DMS114 treated with DMSO at 0.1 percent for 48 hours (cell line): ENCODE results near the gene ATP4B.

Experiments
- DNase-seq: peaks from one replicate; lab custom pipeline; 2025; ENCODE audit not compliant: unreplicated experiment; lab: John Stamatoyannopoulos, UW

Gene ATP4B

DNA sequence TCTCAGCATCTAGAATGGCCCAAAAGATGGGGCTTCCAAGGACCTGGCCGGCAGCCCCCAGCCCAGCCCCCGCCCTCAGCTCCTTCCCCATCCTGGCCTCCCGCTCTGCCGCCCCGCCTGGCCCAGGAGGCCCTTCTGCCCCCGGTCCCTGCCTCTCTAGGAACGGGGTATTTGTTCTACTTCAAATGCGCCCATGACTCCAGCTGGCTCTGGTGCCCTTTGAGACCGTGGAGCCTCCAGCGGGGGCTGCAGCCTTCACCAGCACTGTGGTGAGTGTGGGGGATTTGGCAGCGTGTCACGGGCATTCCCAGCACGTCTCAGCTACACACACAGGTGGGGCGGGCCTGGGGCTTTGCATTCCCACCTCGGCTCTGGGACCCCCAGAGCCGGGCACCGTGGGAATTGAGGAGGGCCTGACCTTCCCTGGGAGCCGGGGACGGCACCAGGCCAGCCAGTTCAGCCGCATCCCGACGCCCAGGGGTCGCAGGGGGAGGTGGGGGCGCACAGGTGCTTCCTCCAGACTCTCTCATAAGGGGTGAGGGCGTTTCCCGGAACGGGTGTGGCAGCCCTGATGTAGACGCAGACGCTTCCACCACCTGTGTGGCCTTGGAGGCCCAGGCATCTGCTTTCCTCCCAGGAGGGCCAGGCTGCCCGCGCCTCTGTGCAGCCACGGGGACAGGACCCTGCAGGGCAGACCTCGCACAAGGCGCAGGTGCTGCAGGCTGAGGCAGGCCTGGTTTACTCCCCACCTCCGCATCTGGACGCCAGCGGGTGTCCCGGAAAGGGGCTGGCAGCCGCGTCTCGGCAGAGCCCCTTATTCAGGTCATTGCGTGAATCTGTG lies 947 bp downstream of the ATP4B start:
- no peak for DNase-seq

DNA sequence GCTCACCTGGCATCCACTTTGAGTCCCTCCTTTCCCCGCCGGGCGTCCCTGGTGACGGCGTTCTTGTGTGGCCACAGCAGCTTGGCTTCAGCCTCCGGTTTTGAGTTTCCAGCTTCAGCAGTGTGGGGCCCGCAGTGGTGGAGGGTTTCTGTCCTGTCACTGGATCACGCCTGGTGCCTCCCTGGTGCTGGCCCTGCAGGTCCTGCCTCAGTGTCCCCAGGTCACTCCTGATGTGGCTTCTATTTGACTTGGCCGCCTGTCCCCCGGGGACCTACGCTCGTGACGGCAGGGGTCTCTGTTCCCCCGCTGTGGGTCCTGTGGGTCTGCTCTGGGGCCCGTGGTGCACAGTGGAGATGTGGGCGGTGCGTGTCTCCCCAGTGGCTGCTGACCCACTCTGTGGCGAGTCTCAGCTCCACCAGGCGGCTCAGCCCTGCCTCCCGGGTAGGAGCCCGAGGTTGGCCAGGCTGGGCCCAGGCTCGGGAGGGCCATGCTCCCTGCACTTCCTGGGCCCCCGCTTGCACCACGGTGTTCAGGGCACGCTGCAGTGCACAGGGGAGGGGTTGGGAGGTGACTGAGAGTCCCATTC lies 1.9 kb downstream of the ATP4B start:
- DNase-seq, result no peak

DNA sequence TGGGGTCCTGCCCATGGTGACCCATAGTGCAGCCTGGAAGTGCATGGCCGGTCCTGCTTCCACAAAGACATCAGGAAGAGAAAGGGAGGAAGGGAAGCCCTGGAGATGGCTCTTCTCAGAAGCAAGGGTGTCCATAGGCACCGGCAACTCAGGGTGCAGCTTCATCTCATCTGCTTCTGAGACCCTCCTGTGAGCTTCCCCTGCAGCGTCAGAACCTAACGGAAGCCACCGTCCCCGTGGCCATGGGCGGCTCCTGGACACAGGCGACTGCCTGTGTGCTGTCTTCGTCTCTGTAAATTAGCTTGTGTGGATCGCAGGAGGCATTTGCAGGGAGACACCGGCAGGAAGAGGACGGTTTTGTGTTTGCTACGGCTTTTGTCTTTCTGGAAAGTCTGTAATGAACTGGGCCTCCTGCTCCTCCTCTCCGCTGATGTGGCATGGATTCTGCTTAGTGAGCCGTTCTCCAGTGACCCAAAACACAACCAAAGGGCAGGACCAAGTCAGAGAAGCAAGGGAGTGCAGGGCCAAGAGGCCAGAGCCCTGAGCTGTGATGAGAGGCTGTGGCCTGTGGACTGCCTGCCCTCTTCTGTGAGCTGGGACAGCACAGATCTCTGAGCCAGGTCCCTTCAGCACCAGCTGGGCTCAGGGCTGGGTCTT lies 2.5 kb downstream of the ATP4B start:
- DNase-seq, result no peak

DNA sequence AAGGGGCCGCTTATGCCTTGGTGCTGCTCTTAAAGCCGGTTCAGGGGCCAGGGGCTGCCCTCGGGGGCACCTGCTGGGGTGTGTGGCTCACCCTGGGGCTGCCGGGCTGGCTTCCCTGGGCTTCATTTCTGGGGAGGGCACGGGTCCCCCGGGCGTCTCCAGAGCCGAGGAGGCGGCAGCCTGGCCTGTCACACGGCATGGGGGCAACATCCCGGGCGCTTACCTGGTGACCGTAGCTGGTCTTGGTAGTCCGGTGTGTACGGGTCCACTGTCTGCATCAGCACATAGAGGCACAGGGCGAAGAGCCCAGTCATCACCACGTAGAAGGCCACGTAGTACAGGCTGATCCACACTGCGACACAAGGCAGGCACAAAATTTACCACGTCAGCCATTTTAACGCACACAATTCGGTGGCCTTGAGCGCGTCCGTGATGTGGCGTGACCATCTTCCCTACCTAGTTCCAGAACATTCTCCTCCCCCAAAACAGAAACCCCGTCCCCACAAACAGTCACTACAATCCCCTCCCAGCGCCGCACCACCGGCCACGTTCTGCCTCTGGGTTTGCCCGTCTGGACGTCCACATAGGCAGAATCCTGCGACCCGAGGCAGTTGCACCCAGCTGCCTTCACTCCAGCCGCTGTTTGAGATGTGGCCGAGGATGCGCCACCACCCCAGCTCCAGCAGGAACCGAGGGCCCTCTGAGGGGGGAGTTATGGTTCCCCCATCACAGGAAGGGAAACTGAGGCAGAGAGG lies 3.2 kb downstream of the ATP4B start:
- no peak for DNase-seq

DNA sequence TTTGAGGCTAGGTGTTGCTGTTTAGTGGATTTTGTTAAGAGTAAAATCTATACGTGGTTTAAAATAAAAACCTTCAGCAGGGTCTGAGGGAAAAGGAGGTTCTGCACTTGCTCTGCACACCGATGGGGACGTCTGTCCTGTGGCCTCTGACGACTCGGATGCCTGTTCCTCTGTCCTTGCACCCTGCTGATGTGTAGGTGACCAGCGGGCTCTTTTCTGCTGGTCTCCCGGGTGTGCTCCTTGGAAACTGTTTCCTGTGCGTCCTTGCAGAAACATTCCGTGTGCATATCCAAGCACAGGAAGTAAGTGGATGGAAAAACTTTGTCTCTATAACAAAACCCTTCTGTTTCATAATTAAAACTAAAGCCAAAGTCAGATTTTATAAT lies 3.8 kb downstream of the ATP4B start:
- DNase-seq, result no peak

DNA sequence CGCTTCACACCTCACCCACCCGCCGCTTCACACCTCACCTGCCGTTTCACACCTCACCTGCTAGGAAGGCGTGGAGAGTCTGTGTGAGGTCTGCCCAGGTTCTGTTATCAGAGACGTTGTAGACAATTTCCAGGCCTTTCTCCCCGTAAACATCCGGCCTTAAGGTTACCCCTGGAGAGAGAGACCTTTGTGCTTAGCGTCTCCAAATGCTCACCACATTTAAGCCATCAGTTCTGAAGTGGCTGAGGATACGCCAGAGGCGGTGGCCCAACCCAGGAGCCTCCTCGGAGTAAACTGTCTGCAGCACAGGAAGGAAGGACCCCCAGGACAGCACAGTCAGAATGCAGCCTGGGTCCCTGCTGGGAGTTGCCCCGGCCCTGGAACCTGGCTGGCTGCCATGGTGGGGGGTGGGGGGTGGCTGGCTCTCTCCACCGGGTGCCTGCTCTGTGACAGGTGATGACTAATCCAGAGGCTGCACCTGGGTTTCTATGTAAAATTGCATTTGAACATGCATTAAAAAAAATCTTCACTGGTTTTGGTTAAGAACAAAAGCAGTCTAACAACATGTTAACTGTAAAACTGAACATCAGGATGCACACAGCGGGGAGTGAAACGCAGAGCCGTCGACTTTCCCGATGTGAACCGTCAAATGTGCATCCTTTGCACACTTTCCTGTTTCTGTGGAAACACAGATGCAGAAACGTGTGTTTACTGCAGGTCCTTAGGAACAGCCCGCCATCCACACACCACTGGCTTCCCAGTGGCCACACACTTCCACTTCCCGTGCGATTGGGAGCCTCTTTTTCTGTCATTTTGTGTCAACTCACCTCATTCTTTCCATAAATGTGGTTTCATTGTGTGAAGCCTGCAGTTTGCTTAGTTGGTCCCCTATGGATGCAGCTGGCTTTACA lies 4.5 kb downstream of the ATP4B start:
- no peak for DNase-seq

DNA sequence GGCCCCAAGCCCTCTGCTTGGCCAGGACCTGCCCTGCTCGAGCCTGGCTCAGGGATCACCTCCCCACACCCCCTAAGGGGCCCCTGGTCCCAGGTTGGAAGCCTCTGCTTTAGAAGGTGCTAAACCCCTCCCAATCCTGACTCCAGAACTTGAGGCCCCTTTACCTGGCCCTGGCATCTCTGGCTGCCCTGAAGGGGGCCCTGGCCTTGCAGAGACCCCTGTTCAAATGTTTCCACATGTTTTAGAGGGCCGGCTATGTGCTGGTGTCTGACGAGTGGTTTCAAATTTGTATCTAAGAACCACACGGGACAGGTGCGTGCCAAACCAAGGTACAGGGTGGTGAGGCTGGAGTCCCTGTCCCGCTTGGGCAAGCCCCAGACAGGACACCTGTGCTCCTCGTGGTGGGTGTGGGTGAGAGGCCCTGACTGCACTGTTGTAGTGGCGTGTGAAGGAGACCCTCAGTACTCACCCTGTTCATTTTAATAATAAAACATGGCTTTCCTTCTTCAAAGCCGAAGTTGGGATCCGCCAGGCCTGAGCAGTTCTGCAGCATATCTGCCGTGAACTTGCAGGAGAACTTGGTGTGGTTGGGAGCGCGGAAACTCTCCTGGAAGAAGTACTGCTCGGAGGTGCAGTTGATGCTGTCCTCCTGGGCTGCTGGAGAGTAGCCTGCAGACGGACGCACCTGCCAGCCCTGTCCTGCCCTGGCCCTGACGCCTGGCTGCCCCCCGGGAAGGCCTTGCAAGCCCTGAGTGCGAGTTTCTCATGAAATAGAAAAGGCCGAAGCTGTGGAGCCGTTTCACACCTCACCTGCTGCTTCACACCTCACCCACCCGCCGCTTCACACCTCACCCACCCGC lies 5.4 kb downstream of the ATP4B start:
- no peak for DNase-seq

DNA sequence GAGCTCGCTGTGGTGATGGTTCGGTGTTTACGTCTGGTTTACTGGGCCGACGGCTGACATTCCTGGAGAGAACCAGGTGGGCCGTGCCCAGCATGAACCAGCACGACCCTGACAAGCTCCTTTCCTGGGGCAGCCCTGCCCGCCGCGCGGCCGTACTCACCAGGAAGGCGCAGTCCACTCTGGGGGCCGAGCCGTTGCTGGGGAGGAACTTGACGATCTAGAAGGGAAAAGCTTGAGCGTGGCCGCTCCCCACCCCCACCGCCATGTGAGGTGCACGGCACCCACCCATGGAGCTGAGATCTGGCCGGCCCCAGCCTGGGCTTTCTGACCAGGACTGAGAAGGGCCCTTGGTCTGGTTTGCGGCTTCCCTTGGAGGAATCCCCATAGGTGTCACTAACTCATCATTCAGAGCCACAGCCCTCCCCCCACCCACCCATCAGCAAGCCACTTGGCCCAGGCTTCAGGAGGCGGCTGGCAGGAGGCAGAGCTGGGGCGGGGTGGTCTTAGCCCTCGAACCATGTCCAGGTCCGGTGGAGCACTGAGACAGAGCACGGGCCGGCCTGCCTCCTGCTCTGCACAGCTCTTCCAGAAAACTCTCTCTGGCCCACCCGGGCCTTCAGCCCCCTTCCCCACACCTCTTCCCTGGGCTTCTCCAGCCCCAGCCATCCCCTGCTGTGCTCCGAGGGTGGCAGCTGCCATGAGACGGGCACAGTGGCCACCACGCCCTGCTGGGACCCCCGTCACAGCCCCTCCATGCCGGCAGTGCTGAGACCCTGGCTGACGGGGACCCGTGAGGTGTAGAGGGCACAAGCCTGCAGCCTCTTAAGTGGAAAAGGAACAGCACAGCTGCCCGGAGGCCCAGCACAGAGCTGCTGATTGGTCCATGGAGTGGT lies 6.2 kb downstream of the ATP4B start:
- DNase-seq, result no peak

DNA sequence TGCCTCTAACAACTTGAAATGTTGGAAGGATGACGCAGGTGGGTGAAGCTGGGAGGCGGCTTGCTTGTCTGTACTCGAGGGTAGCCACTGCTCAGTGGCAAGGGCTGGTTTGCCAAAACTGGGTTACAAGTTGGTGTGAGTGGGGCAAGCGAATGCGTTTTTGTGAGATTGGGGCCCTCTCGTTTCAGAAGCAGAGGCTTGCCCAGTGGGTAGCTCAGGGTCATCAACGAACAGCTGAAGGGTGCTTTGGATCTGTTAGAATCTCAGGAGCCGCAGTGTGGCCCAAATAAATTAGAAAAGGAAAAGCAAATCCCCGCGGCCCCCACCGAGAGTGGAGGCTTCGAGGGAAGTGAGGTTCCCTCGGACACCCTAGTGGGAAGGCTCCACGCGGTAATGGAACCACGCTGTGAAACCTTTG lies 7.3 kb downstream of the ATP4B start:
- DNase-seq, result no peak

DNA sequence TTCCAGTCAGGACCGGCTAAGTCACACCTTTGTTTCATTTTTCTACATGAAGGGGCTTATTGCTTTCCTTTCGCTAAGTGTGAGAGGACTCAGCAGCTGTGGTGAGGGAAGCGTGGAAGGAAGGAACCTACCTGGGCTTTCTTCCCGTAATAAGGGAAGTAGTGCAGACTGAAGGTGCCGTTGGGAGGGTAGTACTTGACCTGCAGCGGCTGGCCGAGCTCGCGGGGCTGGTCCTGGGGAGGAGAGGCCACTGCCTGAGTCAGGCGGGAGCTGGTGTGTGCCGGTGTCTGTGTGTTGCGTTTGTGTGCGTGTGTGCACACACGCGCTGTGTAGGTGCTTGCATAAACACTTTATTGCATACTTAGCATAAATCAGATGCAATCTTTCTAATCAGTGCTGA lies 7.7 kb downstream of the ATP4B start:
- DNase-seq, result no peak

DNA sequence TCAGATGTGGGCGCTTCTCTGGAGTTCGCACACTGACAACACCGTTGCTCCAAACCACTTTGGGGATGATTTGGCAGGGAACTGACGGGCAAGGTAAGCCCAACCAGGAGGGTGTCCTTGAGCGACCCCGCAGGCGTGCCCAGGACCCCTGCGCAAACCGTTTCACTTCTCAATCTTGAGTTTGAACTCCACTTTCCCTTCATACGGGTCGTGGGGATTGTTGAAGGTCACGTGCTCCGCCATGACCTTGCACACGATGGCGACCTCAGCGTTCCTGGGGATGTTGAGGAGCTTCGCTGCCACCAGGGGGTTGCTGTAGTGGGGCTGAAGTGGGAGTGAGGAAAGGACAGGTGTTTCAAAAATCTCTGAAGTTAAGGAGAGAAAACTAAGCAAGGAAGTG lies 8.8 kb downstream of the ATP4B start:
- no peak for DNase-seq

DNA sequence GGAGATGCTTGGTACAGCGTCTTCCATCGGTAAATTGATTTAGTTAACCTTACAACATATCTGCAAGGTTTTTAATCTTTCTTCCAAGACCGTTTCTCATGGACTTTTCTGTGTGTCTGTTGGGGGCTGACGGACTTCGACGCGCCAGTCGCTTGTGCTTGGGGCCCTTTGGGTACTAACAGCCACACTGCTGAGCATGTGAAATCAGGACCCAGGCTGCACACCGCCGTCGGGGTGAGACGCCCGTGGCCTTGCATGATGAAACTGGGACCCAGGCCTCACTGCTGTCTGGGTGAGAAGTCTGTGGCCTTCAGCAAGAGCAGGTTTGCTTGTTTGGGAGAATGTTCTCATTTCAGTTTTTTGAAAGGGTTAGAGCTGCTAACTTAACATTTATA lies 9.8 kb downstream of the ATP4B start:
- DNase-seq, result no peak

DNA sequence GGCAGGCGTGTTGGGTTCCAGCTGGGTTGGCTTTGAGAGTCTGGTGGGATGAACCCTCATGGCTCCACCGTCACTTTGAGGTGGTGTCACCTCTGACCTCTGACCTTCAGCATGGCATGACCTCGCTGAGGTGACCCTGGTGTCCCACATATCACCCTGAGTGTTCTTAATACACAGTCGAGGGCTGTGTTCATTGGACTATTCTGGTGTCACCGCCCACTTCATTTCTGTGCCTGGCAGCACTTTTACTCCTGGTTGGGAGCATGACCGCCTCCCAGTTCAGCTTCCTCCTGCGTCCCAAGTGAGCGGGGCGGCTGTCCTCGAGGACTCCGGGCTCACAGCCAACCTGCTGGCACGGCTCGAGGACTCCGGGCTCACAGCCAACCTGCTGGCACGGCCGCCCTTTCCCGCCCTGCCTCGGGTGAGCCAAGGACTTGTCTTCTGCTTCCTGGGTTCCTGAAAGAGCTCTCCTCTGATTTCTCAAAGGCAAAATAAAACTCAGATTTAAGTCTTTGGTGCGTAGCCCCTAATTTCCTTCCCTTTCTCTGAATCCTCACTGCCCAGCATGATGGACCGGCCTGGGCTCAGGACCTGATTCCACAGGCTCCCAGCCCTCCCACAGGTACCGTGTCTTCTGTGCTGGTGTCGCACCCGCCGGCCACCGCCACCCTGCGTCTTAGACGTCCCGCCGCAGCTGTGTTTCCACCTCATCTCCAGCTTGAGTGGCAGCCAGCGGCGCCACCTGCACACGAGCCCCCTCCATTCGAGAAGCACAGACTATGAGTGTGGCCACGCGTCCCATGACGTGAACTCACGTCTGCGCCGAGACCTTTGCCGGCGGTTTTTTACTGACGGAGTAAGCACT lies 10.4 kb downstream of the ATP4B start:
- no peak for DNase-seq

DNA sequence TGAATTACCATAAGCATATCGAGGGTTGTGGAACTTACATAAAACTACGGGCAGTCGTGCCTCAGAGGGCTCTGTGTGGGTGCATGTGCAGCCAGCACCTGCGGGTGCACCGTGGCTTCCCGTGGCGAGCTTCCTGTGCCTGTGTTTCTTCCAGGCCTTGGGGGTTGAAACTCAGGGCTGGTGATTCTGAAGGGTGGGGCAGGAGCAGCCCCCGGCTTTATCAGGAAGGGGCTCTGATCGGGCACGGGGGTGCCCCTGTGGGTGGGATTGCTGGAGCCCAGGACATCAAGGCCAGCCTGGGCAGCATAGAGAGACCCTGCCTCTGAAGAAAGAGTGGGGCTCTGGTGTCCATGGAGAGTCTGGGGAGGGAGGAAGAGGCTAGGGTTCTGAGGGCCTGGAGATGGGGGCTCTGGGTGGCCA lies 11.1 kb downstream of the ATP4B start:
- DNase-seq, result no peak

DNA sequence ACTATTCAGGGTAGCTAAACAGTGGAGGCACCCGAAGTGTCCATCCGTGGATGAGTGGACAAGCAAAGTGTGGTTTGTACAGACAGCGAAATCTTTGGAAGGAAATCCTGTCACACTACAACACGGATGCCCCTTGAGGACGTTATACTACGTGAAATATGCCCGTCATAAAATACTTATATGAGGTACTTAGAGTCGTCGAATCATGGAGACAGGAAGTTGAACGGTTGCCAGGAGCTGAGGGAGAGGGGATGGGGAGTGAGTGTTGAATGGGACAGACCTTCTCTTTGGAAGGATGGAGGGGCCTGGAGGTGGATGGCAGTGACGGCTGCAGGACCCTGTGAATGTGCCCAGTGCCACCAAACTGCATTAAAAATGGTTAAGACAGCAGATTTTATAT lies 11.6 kb downstream of the ATP4B start:
- no peak for DNase-seq

DNA sequence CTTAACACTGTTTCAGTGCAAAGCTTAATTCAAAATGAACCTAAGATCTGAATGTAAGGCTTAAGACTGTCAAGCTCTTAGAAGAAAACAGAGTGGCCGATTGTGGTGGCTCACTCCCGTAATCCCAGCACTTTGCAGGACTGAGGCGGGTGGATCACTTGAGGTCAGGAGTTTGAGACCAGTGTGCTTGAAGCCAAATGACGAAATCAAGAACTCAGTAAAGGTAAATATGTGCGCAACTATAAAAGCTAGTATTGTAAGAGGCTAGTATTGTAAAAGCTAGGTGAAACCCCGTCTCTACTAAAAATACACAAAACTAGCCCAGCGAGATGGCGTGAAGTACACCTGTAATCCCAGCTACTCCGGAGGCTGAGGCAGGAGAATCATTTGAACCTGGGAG lies 12.7 kb downstream of the ATP4B start:
- DNase-seq, result no peak

DNA sequence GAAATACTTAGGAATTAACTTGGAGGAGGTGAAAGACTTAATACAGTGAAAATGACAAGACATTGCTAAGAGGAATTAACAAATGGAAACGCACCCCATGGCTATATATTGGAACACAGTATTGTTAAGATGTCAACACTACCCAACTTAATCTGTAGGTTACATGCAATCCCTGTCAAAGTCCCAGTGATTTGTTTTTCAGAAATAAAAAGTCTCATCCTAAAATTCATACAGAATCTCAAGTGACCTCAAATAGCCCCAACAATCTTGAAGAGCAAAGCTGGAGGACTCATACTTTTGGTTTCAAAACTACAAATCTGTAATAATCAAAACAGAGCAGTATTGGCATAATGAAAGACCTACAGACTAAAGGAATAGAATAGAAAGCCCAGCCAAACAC lies 13.2 kb downstream of the ATP4B start:
- no peak for DNase-seq

DNA sequence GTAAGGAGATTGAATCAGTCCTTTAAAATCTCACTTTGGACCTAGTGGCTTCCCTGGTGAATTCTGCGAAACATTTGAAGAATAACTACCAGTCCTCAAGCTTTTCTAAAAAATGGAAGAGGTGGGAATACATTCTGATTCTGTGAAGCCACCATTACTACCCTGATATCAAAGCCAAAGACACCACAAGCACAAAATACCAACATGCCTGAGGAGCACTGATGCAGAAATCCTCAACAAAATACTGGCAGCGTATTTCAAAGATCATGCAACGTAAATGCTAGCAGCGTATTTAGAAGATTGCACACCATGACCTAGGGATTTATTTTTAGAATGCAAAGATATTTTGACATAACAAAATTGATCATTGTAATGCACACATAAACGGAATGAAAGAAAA lies 14.4 kb downstream of the ATP4B start:
- no peak for DNase-seq
